Hematopoietic multipotent progenitor cell treated with erythropoietin and hydrocortisone succinate and interleukin-3 and kit ligand, for 4 days (in vitro differentiated cells): Measurements from ENCODE around the gene TAAR1.
A peak's percentile ranks its signal among the peaks of the same experiment; 100 is the strongest.
"Not testable (repeated sequence)": the region's sequence is repeated elsewhere in the genome, so short reads cannot be mapped to it uniquely, and the experiment has no call there.

Source experiments
- DNase-seq: peaks from one replicate; pipeline ENCODE4 v3.0.0-alpha.2; 2015

TAAR1 gene

GRCh38 chr6:132659082-132659481 is at the start of gene TAAR1:
TSS of gene TAAR1 (minus strand) at chr6:132659182. CDS start at chr6:132646003, 13,179 bp downstream.
- no peak for DNase-seq

GRCh38 chr6:132708771-132709170 is 49.8 kb upstream of the TAAR1 start:
- no peak for DNase-seq

- no peak for DNase-seq
Measured at GRCh38 chr6:132708002-132708401, 49.0 kb upstream of the TAAR1 start.

- DNase-seq = not testable (repeated sequence)
Measured at GRCh38 chr6:132706756-132707155, 47.8 kb upstream of the TAAR1 start.

GRCh38 chr6:132703936-132704335 is 45.0 kb upstream of the TAAR1 start:
- DNase-seq = no peak

- peak; percentile 38 for DNase-seq
Measured at GRCh38 chr6:132698608-132699007, 39.6 kb upstream of the TAAR1 start.

GRCh38 chr6:132695773-132696172 is 36.8 kb upstream of the TAAR1 start:
- DNase-seq = no peak

GRCh38 chr6:132693478-132693877 is 34.5 kb upstream of the TAAR1 start:
- DNase-seq = no peak

GRCh38 chr6:132690678-132691077 is 31.7 kb upstream of the TAAR1 start:
- DNase-seq = no peak

- no peak for DNase-seq
Measured at GRCh38 chr6:132687306-132687705, 28.3 kb upstream of the TAAR1 start.

GRCh38 chr6:132686531-132686930 is 27.5 kb upstream of the TAAR1 start:
- no peak for DNase-seq

- no peak for DNase-seq
Measured at GRCh38 chr6:132685009-132685408, 26.0 kb upstream of the TAAR1 start.

GRCh38 chr6:132684272-132684671 is 25.3 kb upstream of the TAAR1 start:
- DNase-seq = no peak

- no peak for DNase-seq
Measured at GRCh38 chr6:132683543-132683942, 24.6 kb upstream of the TAAR1 start.

- not testable (repeated sequence) for DNase-seq
Measured at GRCh38 chr6:132679094-132679493, 20.1 kb upstream of the TAAR1 start.

GRCh38 chr6:132675749-132676148 is 16.8 kb upstream of the TAAR1 start:
- DNase-seq = peak; percentile 72

GRCh38 chr6:132675002-132675401 is 16.0 kb upstream of the TAAR1 start:
- DNase-seq = no peak

- DNase-seq = peak; percentile 56
Measured at GRCh38 chr6:132673376-132674094, 14.6 kb upstream of the TAAR1 start.

- no peak for DNase-seq
Measured at GRCh38 chr6:132671295-132671694, 12.3 kb upstream of the TAAR1 start.

GRCh38 chr6:132669690-132670291 is 10.8 kb upstream of the TAAR1 start:
- DNase-seq = peak; percentile 85

GRCh38 chr6:132666118-132666517 is 7.1 kb upstream of the TAAR1 start:
- no peak for DNase-seq

GRCh38 chr6:132664309-132665034 is 5.5 kb upstream of the TAAR1 start:
- no peak for DNase-seq

GRCh38 chr6:132663661-132664060 is 4.7 kb upstream of the TAAR1 start:
- DNase-seq = no peak

GRCh38 chr6:132661906-132662305 is 2.9 kb upstream of the TAAR1 start:
- no peak for DNase-seq
